Mesenchymal stem cell (in vitro differentiated cells and primary cell): ENCODE results near the gene GAGE10.

Source experiments
- DNase-seq: peaks from one replicate; pipeline ENCODE4 v3.0.0-alpha.2; 2013
- H2AFZ ChIP-seq: one replicate; pipeline ENCODE4 v1.6.1; 2013; ENCODE audit warnings: low read depth, mild to moderate bottlenecking, control low read depth, inconsistent platforms, low read length, moderate library complexity
- H2AK5ac ChIP-seq: 2 replicates; pipeline ENCODE4 v1.6.1; 2013; ENCODE audit warnings: low read length, moderate library complexity, mild to moderate bottlenecking, inconsistent platforms; ENCODE audit not compliant: severe bottlenecking
- H2BK120ac ChIP-seq: one replicate; pipeline ENCODE4 v1.6.1; 2013; ENCODE audit warnings: low read depth, mild to moderate bottlenecking, inconsistent platforms, low read length, moderate library complexity
- H2BK12ac ChIP-seq, 2 experiments: one replicate each; pipeline ENCODE4 v1.6.1; 2013; ENCODE audit warnings: inconsistent platforms in 2 of 2, low read length in 2 of 2, mild to moderate bottlenecking in 2 of 2, moderate library complexity in 2 of 2, control low read depth in 1 of 2
- H2BK15ac ChIP-seq: one replicate; pipeline ENCODE4 v1.6.1; 2013; ENCODE audit warnings: mild to moderate bottlenecking, low read depth, inconsistent platforms; ENCODE audit not compliant: poor library complexity, severe bottlenecking
- H2BK5ac ChIP-seq: 2 replicates; pipeline ENCODE4 v1.6.1; 2013; ENCODE audit warnings: low read depth, mild to moderate bottlenecking, low read length, control low read depth, inconsistent platforms; ENCODE audit not compliant: poor library complexity, severe bottlenecking
- H3K14ac ChIP-seq, 2 experiments: one replicate each; pipeline ENCODE4 v1.6.1; 2013; ENCODE audit warnings: inconsistent platforms in 2 of 2, low read length in 2 of 2, control low read depth in 1 of 2, mild to moderate bottlenecking in 1 of 2, moderate library complexity in 1 of 2
- H3K18ac ChIP-seq, 2 experiments: one replicate each; pipeline ENCODE4 v1.6.1; 2013; ENCODE audit warnings: inconsistent platforms in 2 of 2, low read length in 2 of 2, control low read depth in 1 of 2, low read depth in 1 of 2, mild to moderate bottlenecking in 1 of 2
- H3K23ac ChIP-seq, 2 experiments: one replicate each; pipeline ENCODE4 v1.6.1; 2013; ENCODE audit warnings: inconsistent platforms in 2 of 2, low read length in 2 of 2, mild to moderate bottlenecking in 2 of 2, moderate library complexity in 2 of 2, control low read depth in 1 of 2
- H3K27ac ChIP-seq: 2 replicates; pipeline ENCODE4 v1.5.1; 2013; ENCODE audit warnings: mild to moderate bottlenecking, moderate library complexity, low read length, control low read depth, inconsistent platforms; ENCODE audit not compliant: poor library complexity, severe bottlenecking
- H3K27me3 ChIP-seq, 2 experiments: 2 replicates each; pipeline versions ENCODE4 v1.6.1 to v1.7.0; 2013; ENCODE audit warnings: low read length in 2 of 2, mild to moderate bottlenecking in 2 of 2, moderate library complexity in 2 of 2, control low read depth in 1 of 2, inconsistent platforms in 1 of 2; ENCODE audit not compliant: control insufficient read depth in 1 of 2, insufficient read depth in 1 of 2
- H3K36me3 ChIP-seq, 2 experiments: 2 replicates each; pipeline versions ENCODE4 v1.6.1 to v1.7.0; 2013; ENCODE audit warnings: low read length in 2 of 2, control low read depth in 1 of 2, inconsistent platforms in 1 of 2, low read depth in 1 of 2, mild to moderate bottlenecking in 1 of 2; ENCODE audit not compliant: insufficient read depth in 2 of 2, control insufficient read depth in 1 of 2
- H3K4ac ChIP-seq, 2 experiments: one replicate each; pipeline ENCODE4 v1.6.1; 2013; ENCODE audit warnings: inconsistent platforms in 2 of 2, low read length in 2 of 2, mild to moderate bottlenecking in 2 of 2, moderate library complexity in 2 of 2, control low read depth in 1 of 2, low read depth in 1 of 2
- H3K4me1 ChIP-seq: 2 replicates; pipeline ENCODE4 v1.6.1; 2013; ENCODE audit warnings: low read depth, low read length, control low read depth; ENCODE audit not compliant: control insufficient read depth, insufficient read depth
- H3K4me2 ChIP-seq: 2 replicates; pipeline ENCODE4 v1.6.1; 2013; ENCODE audit warnings: low read length, mild to moderate bottlenecking, inconsistent platforms; ENCODE audit not compliant: poor library complexity, severe bottlenecking
- H3K4me3 ChIP-seq, 2 experiments: 2 replicates each; pipeline versions ENCODE4 v1.5.1 to v1.7.0; 2013; ENCODE audit warnings: low read length in 2 of 2, mild to moderate bottlenecking in 2 of 2, control low read depth in 1 of 2, low read depth in 1 of 2; ENCODE audit not compliant: insufficient read depth in 1 of 2
- H3K79me1 ChIP-seq: replicated peaks from 2 replicates; pipeline ENCODE4 v1.6.1; 2013; ENCODE audit warnings: mild to moderate bottlenecking, control low read depth, low read length, inconsistent platforms; ENCODE audit not compliant: poor library complexity, severe bottlenecking
- H3K9ac ChIP-seq: 2 replicates; pipeline ENCODE4 v1.7.0; 2013; ENCODE audit warnings: mild to moderate bottlenecking, low read length, moderate library complexity
- H3K9me3 ChIP-seq: 2 replicates; pipeline ENCODE4 v1.7.0; 2013; ENCODE audit warnings: mild to moderate bottlenecking, low read length; ENCODE audit not compliant: control insufficient read depth
- H4K8ac ChIP-seq: one replicate; pipeline ENCODE4 v1.6.1; 2013; ENCODE audit warnings: inconsistent platforms, mild to moderate bottlenecking, low read length, moderate library complexity
- H4K91ac ChIP-seq: one replicate; pipeline ENCODE4 v1.6.1; 2013; ENCODE audit warnings: mild to moderate bottlenecking, low read length, inconsistent platforms
- WGBS: methylation state at CpG from one replicate; pipeline ENCODE4 v1.1.7; 2013; ENCODE audit warnings: mixed read lengths; 5-methylcytosine and 5-hydroxymethylcytosine counted together

The GAGE10 gene

GRCh38 chrX:49269010-49269766 is 34.3 kb upstream of the GAGE10 start:
- Histone ChIP-seq H3K36me3 (peaks cover 0 to 7% of the 10 kb centered on the region in 2 experiments), H2BK120ac (peak overlapping the region; percentile 61), H4K8ac (peak overlapping the region; percentile 96), H3K4me3 (peak overlapping the region; percentile 68 to 82), H4K91ac (peak overlapping the region; percentile 86), H2AFZ (peak overlapping the region; percentile 36), H3K27me3 (peaks cover 0 to 7% of the 10 kb centered on the region in 2 experiments), H2BK15ac (peak overlapping the region; percentile 90), H3K18ac (peak overlapping the region; percentile 91 to 92), H3K4me2 (peak overlapping the region; percentile 68), H3K27ac (peak overlapping the region; percentile 94), H3K4ac (peak overlapping the region in 1 of 2 experiments; percentile 54), H3K4me1 (peaks cover 22% of the 10 kb centered on the region), H3K9me3 (no peaks in the 10 kb centered on the region), H3K14ac (peak overlapping the region in 1 of 2 experiments; percentile 81), H2BK5ac (peak overlapping the region; percentile 61), H2AK5ac (no peak overlapping the region), H3K9ac (peak overlapping the region; percentile 94), H3K79me1 (peaks cover 2% of the 10 kb centered on the region), H2BK12ac (no peak overlapping the region), H3K23ac (no peak overlapping the region)
- peak; percentile 98 for DNase-seq
- under 1% methylated on average over 40 of the region's 45 CpGs for WGBS

GRCh38 chrX:49269767-49270248 is 33.6 kb upstream of the GAGE10 start, which contains the start of gene PPP1R3F:
Gene PPP1R3F (plus strand): TSS chrX:49269793. CDS start chrX:49269870, 77 bp downstream.
- H3K18ac ChIP-seq, result peak within 1 kb of the TSS; percentile 91 to 98
- peak within 1 kb of the TSS in 1 of 2 experiments; percentile 81 for H3K14ac ChIP-seq
- peak within 1 kb of the TSS; percentile 94 for H2BK5ac ChIP-seq
- peak within 1 kb of the TSS in 1 of 2 experiments; percentile 47 for H2BK12ac ChIP-seq
- peaks cover 0 to 7% of the 10 kb centered on the region in 2 experiments for H3K27me3 ChIP-seq
- H3K27ac ChIP-seq, result peak within 1 kb of the TSS; percentile 94
- peaks cover 6% of the 10 kb centered on the region for H3K79me1 ChIP-seq
- peak within 1 kb of the TSS; percentile 96 for H4K91ac ChIP-seq
- peak within 1 kb of the TSS; percentile 36 for H2AFZ ChIP-seq
- H3K9ac ChIP-seq, result peak within 1 kb of the TSS; percentile 94
- peak within 1 kb of the TSS; percentile 96 for H4K8ac ChIP-seq
- H3K4me2 ChIP-seq, result peak within 1 kb of the TSS; percentile 68
- H3K36me3 ChIP-seq, result peaks cover 0 to 7% of the 10 kb centered on the region in 2 experiments
- peaks cover 22% of the 10 kb centered on the region for H3K4me1 ChIP-seq
- H3K9me3 ChIP-seq, result no peaks in the 10 kb centered on the region
- peak within 1 kb of the TSS; percentile 73 for H2BK120ac ChIP-seq
- H3K4me3 ChIP-seq, result peak within 1 kb of the TSS; percentile 82 to 86
- DNase-seq, result no peak
- H2BK15ac ChIP-seq, result peak within 1 kb of the TSS; percentile 90
- H2AK5ac ChIP-seq, result no peak within 1 kb of the TSS
- 0% methylated on average over 9 of the region's 70 CpGs for WGBS
- peak within 1 kb of the TSS; percentile 60 to 95 for H3K4ac ChIP-seq
- no peak within 1 kb of the TSS for H3K23ac ChIP-seq

- peaks cover 8% of the 10 kb centered on the region for H3K79me1 ChIP-seq
- peak overlapping the region; percentile 94 for H3K9ac ChIP-seq
- H3K27ac ChIP-seq, result no peak overlapping the region
- DNase-seq, result no peak
- H2BK12ac ChIP-seq, result peak overlapping the region in 1 of 2 experiments; percentile 47
- no peak overlapping the region for H3K23ac ChIP-seq
- no peaks in the 10 kb centered on the region for H3K9me3 ChIP-seq
- peak overlapping the region; percentile 60 to 95 for H3K4ac ChIP-seq
- peaks cover 0 to 4% of the 10 kb centered on the region in 2 experiments for H3K27me3 ChIP-seq
- no peak overlapping the region for H2AFZ ChIP-seq
- H3K36me3 ChIP-seq, result peaks cover 0 to 7% of the 10 kb centered on the region in 2 experiments
- peaks cover 22% of the 10 kb centered on the region for H3K4me1 ChIP-seq
- H3K4me2 ChIP-seq, result peak overlapping the region; percentile 44
- H3K18ac ChIP-seq, result peak overlapping the region; percentile 89 to 98
- H2BK120ac ChIP-seq, result peak overlapping the region; percentile 34
- no peak overlapping the region for H2BK15ac ChIP-seq
- H4K91ac ChIP-seq, result peak overlapping the region; percentile 96
- H3K4me3 ChIP-seq, result peak overlapping the region; percentile 82 to 86
- 70% methylated on average over 49 of the region's 66 CpGs for WGBS
- peak overlapping the region; percentile 96 for H4K8ac ChIP-seq
- no peak overlapping the region for H2AK5ac ChIP-seq
- no peak overlapping the region for H3K14ac ChIP-seq
- H2BK5ac ChIP-seq, result no peak overlapping the region
These were observed 33.1 kb upstream of the GAGE10 start for GRCh38 chrX:49270249-49270921.

GRCh38 chrX:49271341-49271740 is 32.1 kb upstream of the GAGE10 start:
- H2BK120ac ChIP-seq, result no peak overlapping the region
- H3K4me1 ChIP-seq, result peaks cover 22% of the 10 kb centered on the region
- no peak overlapping the region for H2BK5ac ChIP-seq
- H2AFZ ChIP-seq, result no peak overlapping the region
- H2AK5ac ChIP-seq, result no peak overlapping the region
- no peak overlapping the region for H3K9ac ChIP-seq
- H3K4me3 ChIP-seq, result peak overlapping the region in 1 of 2 experiments; percentile 82
- H3K14ac ChIP-seq, result no peak overlapping the region
- no peaks in the 10 kb centered on the region for H3K9me3 ChIP-seq
- no peak overlapping the region for H3K4me2 ChIP-seq
- no peak overlapping the region for H2BK12ac ChIP-seq
- H2BK15ac ChIP-seq, result no peak overlapping the region
- 100% methylated on average over 2 of the region's 2 CpGs for WGBS
- H3K27me3 ChIP-seq, result no peaks in the 10 kb centered on the region
- no peak overlapping the region for H3K23ac ChIP-seq
- H3K79me1 ChIP-seq, result peaks cover 13% of the 10 kb centered on the region
- no peak overlapping the region for H3K18ac ChIP-seq
- no peak overlapping the region for H4K91ac ChIP-seq
- no peak overlapping the region for H4K8ac ChIP-seq
- H3K4ac ChIP-seq, result no peak overlapping the region
- no peak overlapping the region for H3K27ac ChIP-seq
- peaks cover 0 to 7% of the 10 kb centered on the region in 2 experiments for H3K36me3 ChIP-seq
- DNase-seq, result no peak
